IMR-90 (cell line): Measurements from ENCODE around the gene MALRD1.

Source experiments
- CTCF ChIP-seq: conservative IDR thresholded peaks from 2 replicates; pipeline ENCODE4 v1.5.1; 2012; ENCODE audit warnings: mild to moderate bottlenecking, low read depth, low read length, improper control_type of control experiment
- MXI1 ChIP-seq: IDR thresholded peaks from 2 replicates; pipeline ENCODE4 v1.6.1; 2012; ENCODE audit warnings: low read depth, mild to moderate bottlenecking, low read length, moderate library complexity, borderline replicate concordance
- NFE2L2 ChIP-seq: fragments of 150-350 bp; IDR thresholded peaks from 2 replicates; pipeline ENCODE4 v1.6.1; 2016; ENCODE audit warnings: low read depth, mild to moderate bottlenecking, low read length
- POLR2A ChIP-seq: IDR thresholded peaks from 2 replicates; pipeline ENCODE4 v1.6.1; 2012; ENCODE audit warnings: mild to moderate bottlenecking, low read depth, low read length
- TF ChIP-seq, protein P1 (sequence below): fragments of 150-350 bp; IDR thresholded peaks from 2 replicates; pipeline ENCODE4 v1.6.1; 2016; ENCODE audit warnings: low read depth, mild to moderate bottlenecking, low read length, moderate library complexity, borderline replicate concordance

- TF ChIP-seq CTCF (no peak), NFE2L2 (no peak), POLR2A (no peak), MXI1 (no peak)
- TF ChIP-seq, protein P1, sequence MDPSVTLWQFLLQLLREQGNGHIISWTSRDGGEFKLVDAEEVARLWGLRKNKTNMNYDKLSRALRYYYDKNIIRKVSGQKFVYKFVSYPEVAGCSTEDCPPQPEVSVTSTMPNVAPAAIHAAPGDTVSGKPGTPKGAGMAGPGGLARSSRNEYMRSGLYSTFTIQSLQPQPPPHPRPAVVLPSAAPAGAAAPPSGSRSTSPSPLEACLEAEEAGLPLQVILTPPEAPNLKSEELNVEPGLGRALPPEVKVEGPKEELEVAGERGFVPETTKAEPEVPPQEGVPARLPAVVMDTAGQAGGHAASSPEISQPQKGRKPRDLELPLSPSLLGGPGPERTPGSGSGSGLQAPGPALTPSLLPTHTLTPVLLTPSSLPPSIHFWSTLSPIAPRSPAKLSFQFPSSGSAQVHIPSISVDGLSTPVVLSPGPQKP, result no peak
Measured at GRCh38 chr10:19546224-19546623, 497.6 kb downstream of the MALRD1 start.
